H9 (cell line): ENCODE measurements around the gene GRHPR. TPM values are rescaled to one million over a fixed set of nuclear protein-coding genes. Genes with fewer than 3 reads are reported as not detected.

Experiments used
- DNase-seq: peaks from one replicate; pipeline ENCODE4 v3.0.0-alpha.2; 2017
- H2AFZ ChIP-seq: one replicate; pipeline ENCODE4 v1.6.1; 2013; ENCODE audit warnings: mild to moderate bottlenecking, low read length, control low read depth, moderate library complexity
- H2AK5ac ChIP-seq: 2 replicates; pipeline ENCODE4 v1.6.1; 2013; ENCODE audit warnings: low read length, control low read depth, mixed read lengths; ENCODE audit not compliant: insufficient read length
- H2BK120ac ChIP-seq: one replicate; pipeline ENCODE4 v1.6.1; 2013; ENCODE audit warnings: low read depth, mild to moderate bottlenecking, low read length, control low read depth, inconsistent platforms; ENCODE audit not compliant: poor library complexity, severe bottlenecking
- H2BK12ac ChIP-seq: 2 replicates; pipeline ENCODE4 v1.6.1; 2013; ENCODE audit warnings: low read length, control low read depth, mixed read lengths, low read depth; ENCODE audit not compliant: insufficient read length
- H2BK15ac ChIP-seq: 2 replicates; pipeline ENCODE4 v1.6.1; 2013; ENCODE audit warnings: low read depth, low read length, control low read depth
- H2BK20ac ChIP-seq: one replicate; pipeline ENCODE4 v1.6.1; 2013; ENCODE audit warnings: low read depth, mild to moderate bottlenecking, low read length, control low read depth, inconsistent platforms; ENCODE audit not compliant: poor library complexity, severe bottlenecking
- H2BK5ac ChIP-seq: 2 replicates; pipeline ENCODE4 v1.6.1; 2013; ENCODE audit warnings: low read length, control low read depth, mixed read lengths; ENCODE audit not compliant: insufficient read length
- H3K14ac ChIP-seq: 2 replicates; pipeline ENCODE4 v1.6.1; 2013; ENCODE audit warnings: low read length, control low read depth; ENCODE audit not compliant: insufficient read depth
- H3K18ac ChIP-seq: 2 replicates; pipeline ENCODE4 v1.6.1; 2013; ENCODE audit warnings: low read depth, mild to moderate bottlenecking, mixed read lengths, low read length, control low read depth; ENCODE audit not compliant: insufficient read length
- H3K23ac ChIP-seq: 2 replicates; pipeline ENCODE4 v1.6.1; 2013; ENCODE audit warnings: low read length, control low read depth, mixed read lengths, low read depth; ENCODE audit not compliant: insufficient read length
- H3K23me2 ChIP-seq: 2 replicates; pipeline ENCODE4 v1.6.1; 2013; ENCODE audit warnings: low read depth, mild to moderate bottlenecking, mixed read lengths, low read length, control low read depth; ENCODE audit not compliant: insufficient read length, poor library complexity, severe bottlenecking
- H3K27ac ChIP-seq: 2 replicates; pipeline ENCODE4 v1.5.1; 2013; ENCODE audit warnings: low read length, control low read depth, mixed read lengths, low read depth; ENCODE audit not compliant: insufficient read length
- H3K27me3 ChIP-seq: 2 replicates; pipeline ENCODE4 v1.6.1; 2013; ENCODE audit warnings: low read length, control low read depth, inconsistent platforms; ENCODE audit not compliant: insufficient read depth
- H3K4ac ChIP-seq: 2 replicates; pipeline ENCODE4 v1.6.1; 2013; ENCODE audit warnings: low read depth, mild to moderate bottlenecking, control low read depth, inconsistent platforms, low read length, moderate library complexity
- H3K4me1 ChIP-seq: 2 replicates; pipeline ENCODE4 v1.6.1; 2013; ENCODE audit warnings: low read length, control low read depth, inconsistent platforms; ENCODE audit not compliant: insufficient read depth
- H3K4me2 ChIP-seq: 2 replicates; pipeline ENCODE4 v1.6.1; 2013; ENCODE audit warnings: low read length, control low read depth, mixed read lengths; ENCODE audit not compliant: insufficient read length, insufficient read depth
- H3K56ac ChIP-seq: 2 replicates; pipeline ENCODE4 v1.6.1; 2013; ENCODE audit warnings: low read depth, mild to moderate bottlenecking, mixed read lengths, low read length, control low read depth; ENCODE audit not compliant: insufficient read length
- H3K79me1 ChIP-seq: 2 replicates; pipeline ENCODE4 v1.6.1; 2013; ENCODE audit warnings: low read depth, mild to moderate bottlenecking, moderate library complexity, low read length, control low read depth, inconsistent platforms; ENCODE audit not compliant: insufficient read depth, poor library complexity, severe bottlenecking
- H3K79me2 ChIP-seq: 2 replicates; pipeline ENCODE4 v1.6.1; 2013; ENCODE audit warnings: low read length, control low read depth, inconsistent platforms; ENCODE audit not compliant: insufficient read depth
- H3K9ac ChIP-seq: 2 replicates; pipeline ENCODE4 v1.6.1; 2013; ENCODE audit warnings: low read length, control low read depth, mixed read lengths; ENCODE audit not compliant: insufficient read length; ENCODE audit errors: extremely low read depth
- H3K9me3 ChIP-seq: one replicate; pipeline ENCODE4 v1.6.1; 2013; ENCODE audit warnings: low read depth, low read length, inconsistent platforms; ENCODE audit not compliant: control insufficient read depth
- H3T11ph ChIP-seq: one replicate; pipeline ENCODE4 v1.6.1; 2013; ENCODE audit warnings: mild to moderate bottlenecking, low read length, control low read depth, inconsistent platforms
- H4K20me1 ChIP-seq: one replicate; pipeline ENCODE4 v1.6.1; 2013; ENCODE audit not compliant: control insufficient read depth, insufficient read length, insufficient read depth
- H4K5ac ChIP-seq: 2 replicates; pipeline ENCODE4 v1.6.1; 2013; ENCODE audit warnings: low read depth, mild to moderate bottlenecking, mixed read lengths, low read length, control low read depth; ENCODE audit not compliant: insufficient read length
- H4K8ac ChIP-seq: replicated peaks from 2 replicates; pipeline ENCODE4 v1.6.1; 2013; ENCODE audit warnings: low read length, control low read depth, mixed read lengths, low read depth; ENCODE audit not compliant: insufficient read length
- H4K91ac ChIP-seq: 2 replicates; pipeline ENCODE4 v1.6.1; 2013; ENCODE audit warnings: low read depth, mild to moderate bottlenecking, moderate library complexity, mixed read lengths, low read length, control low read depth; ENCODE audit not compliant: insufficient read length
- H3K27ac Mint-ChIP-seq, 3 experiments: 2 replicates in 2 of 3; 3 replicates in 1 of 3; pipeline ENCODE4 v1.8.0; 2020 to 2021; ENCODE audit warnings: mixed read lengths in 3 of 3, mild to moderate bottlenecking in 1 of 3, moderate library complexity in 1 of 3
- H3K27me3 Mint-ChIP-seq: 2 replicates; pipeline ENCODE4 v1.8.0; 2021; ENCODE audit warnings: low read depth, mild to moderate bottlenecking, moderate library complexity, mixed read lengths
- H3K36me3 Mint-ChIP-seq, 3 experiments: 2 replicates in 2 of 3; 3 replicates in 1 of 3; pipeline ENCODE4 v1.8.0; 2020 to 2021; ENCODE audit warnings: low read depth in 3 of 3, mixed read lengths in 3 of 3; ENCODE audit not compliant: insufficient read depth in 1 of 3
- H3K4me1 Mint-ChIP-seq, 2 experiments: 2 replicates each; pipeline ENCODE4 v1.8.0; 2020; ENCODE audit warnings: mixed read lengths in 2 of 2
- H3K4me3 Mint-ChIP-seq, 2 experiments: 2 replicates in 1 of 2; 3 replicates in 1 of 2; pipeline ENCODE4 v1.8.0; 2020 to 2021; ENCODE audit warnings: mild to moderate bottlenecking in 2 of 2, mixed read lengths in 2 of 2, moderate library complexity in 1 of 2
- H3K9me3 Mint-ChIP-seq, 2 experiments: 2 replicates in 1 of 2; 3 replicates in 1 of 2; pipeline ENCODE4 v1.8.0; 2020; ENCODE audit warnings: mild to moderate bottlenecking in 2 of 2, mixed read lengths in 2 of 2, moderate library complexity in 1 of 2
- CTCF ChIP-seq: fragments of 200-600 bp; sonication (generic); conservative IDR thresholded peaks from 3 replicates; pipeline ENCODE4 v1.8.0; 2021; ENCODE audit warnings: antibody characterized with exemption, mild to moderate bottlenecking
- WGBS: extraction: QIAGEN DNeasy Blood & Tissue Kit; methylation state at CpG from one replicate; pipeline ENCODE4 v1.1.7; 2013; ENCODE audit warnings: missing lambda C conversion rate, low lambda C conversion rate, mixed read lengths; ENCODE audit not compliant: insufficient read length; ENCODE audit errors: extremely low coverage; 5-methylcytosine and 5-hydroxymethylcytosine counted together
- total RNA-seq: library from RNA; stranded (reverse); gene quantifications from 2 replicates; pipeline ENCODE4 v1.2.1, GENCODE V29; 2021

The GRHPR gene
- total RNA-seq, 1 experiment from 2014 or later, result 97.9 TPM

GRCh38 chr9:37372839-37373238 is 49.7 kb upstream of the GRHPR start:
- Histone ChIP-seq H2BK120ac (no peak overlapping the region), H3K27me3 (no peaks in the 10 kb centered on the region), H3K4ac (no peak overlapping the region), H4K20me1 (no peaks in the 10 kb centered on the region), H4K91ac (no peak overlapping the region), H2BK5ac (no peak overlapping the region), H2AFZ (no peak overlapping the region), H3K27ac (no peak overlapping the region), H3K4me1 (no peaks in the 10 kb centered on the region), H4K8ac (no peak overlapping the region), H4K5ac (no peak overlapping the region), H3K9ac (no peak overlapping the region), H2AK5ac (no peak overlapping the region), H3K23me2 (no peaks in the 10 kb centered on the region), H3K56ac (no peak overlapping the region), H3K18ac (no peak overlapping the region), H3K14ac (no peak overlapping the region), H3K9me3 (no peaks in the 10 kb centered on the region), H3K79me2 (no peaks in the 10 kb centered on the region), H3K4me2 (no peak overlapping the region), H3K23ac (no peak overlapping the region), H3K79me1 (no peaks in the 10 kb centered on the region), H2BK12ac (no peak overlapping the region), H3T11ph (no peak overlapping the region), H2BK20ac (no peak overlapping the region), H2BK15ac (no peak overlapping the region)
- no peaks in the 10 kb centered on the region; a peak in 1 of 7 replicates for H3K36me3 Mint-ChIP-seq
- no peak for DNase-seq
- no peak overlapping the region; a peak in 1 of 7 replicates for H3K27ac Mint-ChIP-seq
- H3K4me3 Mint-ChIP-seq, result no peak overlapping the region
- TF ChIP-seq CTCF, result no peak
- peaks cover 6 to 11% of the 10 kb centered on the region in 2 experiments for H3K4me1 Mint-ChIP-seq
- no peaks in the 10 kb centered on the region; a peak in 1 of 5 replicates for H3K9me3 Mint-ChIP-seq
- no CpG with 5 or more reads among the region's 3 CpGs for WGBS
- H3K27me3 Mint-ChIP-seq, result peaks cover 2% of the 10 kb centered on the region
